Smooth muscle cell (in vitro differentiated cells): ENCODE data around the gene SLC26A5. TPM values are rescaled to one million over a fixed set of nuclear protein-coding genes. Genes with fewer than 3 reads are reported as not detected.

Experiments
- DNase-seq: peaks from one replicate; lab custom pipeline; 2025; ENCODE audit not compliant: unreplicated experiment; lab: John Stamatoyannopoulos, UW
- H2AFZ ChIP-seq: fragments of 200-600 bp; sonication (generic); 2 replicates; pipeline ENCODE4 v1.6.0; 2016; ENCODE audit warnings: antibody characterized with exemption, low read depth, mild to moderate bottlenecking
- H3F3A ChIP-seq: fragments of 200-600 bp; sonication (generic); 2 replicates; pipeline ENCODE4 v1.6.0; 2017; ENCODE audit warnings: antibody characterized with exemption, low read depth
- H3K27ac ChIP-seq: fragments of 200-600 bp; sonication (generic); 2 replicates; pipeline ENCODE4 v1.5.1; 2016; ENCODE audit warnings: low read depth, mild to moderate bottlenecking
- H3K27me3 ChIP-seq: fragments of 200-600 bp; sonication (generic); 2 replicates; pipeline ENCODE4 v1.6.1; 2016; ENCODE audit warnings: low read depth, mild to moderate bottlenecking
- H3K36me3 ChIP-seq: fragments of 200-600 bp; sonication (generic); 2 replicates; pipeline ENCODE4 v1.5.1; 2016; ENCODE audit warnings: low read depth
- H3K4me1 ChIP-seq: fragments of 200-600 bp; sonication (generic); 2 replicates; pipeline ENCODE4 v1.5.1; 2016; ENCODE audit warnings: low read depth
- H3K4me2 ChIP-seq: fragments of 200-600 bp; sonication (generic); 2 replicates; pipeline ENCODE4 v1.6.0; 2016; ENCODE audit warnings: mild to moderate bottlenecking
- H3K4me3 ChIP-seq: fragments of 200-600 bp; sonication (generic); 2 replicates; pipeline ENCODE4 v1.5.1; 2016; ENCODE audit warnings: mild to moderate bottlenecking
- H3K79me2 ChIP-seq: fragments of 200-600 bp; sonication (generic); 2 replicates; pipeline ENCODE4 v1.6.0; 2016; ENCODE audit warnings: low read depth, mild to moderate bottlenecking
- H3K9ac ChIP-seq: fragments of 200-600 bp; sonication (generic); 2 replicates; pipeline ENCODE4 v1.6.0; 2016; ENCODE audit warnings: low read depth
- H3K9me3 ChIP-seq: fragments of 200-600 bp; sonication (generic); replicated peaks from 2 replicates; pipeline ENCODE4 v1.5.1; 2016; ENCODE audit warnings: low read depth
- H4K20me1 ChIP-seq: fragments of 200-600 bp; sonication (generic); 2 replicates; pipeline ENCODE4 v1.6.0; 2016; ENCODE audit warnings: low read depth
- WGBS: methylation state at CpG from one replicate; pipeline ENCODE4 v1.1.7; 2016; ENCODE audit warnings: low lambda C conversion rate; 5-methylcytosine and 5-hydroxymethylcytosine counted together
- polyA plus RNA-seq: library from polyadenylated mRNA; unstranded; fragments of >200 nt; fragmentation: Nextera tagmentation; extraction: Ambion mirVana; gene quantifications from 2 replicates; pipeline ENCODE4 v1.2.1, GENCODE V29; 2016
- total RNA-seq: library from RNA; depleted of rRNA; stranded (reverse); fragments of >200 nt; gene quantifications from 2 replicates; pipeline ENCODE4 v1.2.3, GENCODE V29; 2014
- TF ChIP-seq, protein P1 (sequence below): fragments of 200-600 bp; sonication (generic); IDR thresholded peaks from 2 replicates; pipeline ENCODE4 v1.5.1; 2017; ENCODE audit warnings: borderline replicate concordance, mild to moderate bottlenecking, antibody characterized with exemption; ENCODE audit not compliant: insufficient read depth, poor library complexity, severe bottlenecking

SLC26A5 gene
- total and polyA plus RNA-seq, 2 experiments from 2014 or later = not detected

DNA sequence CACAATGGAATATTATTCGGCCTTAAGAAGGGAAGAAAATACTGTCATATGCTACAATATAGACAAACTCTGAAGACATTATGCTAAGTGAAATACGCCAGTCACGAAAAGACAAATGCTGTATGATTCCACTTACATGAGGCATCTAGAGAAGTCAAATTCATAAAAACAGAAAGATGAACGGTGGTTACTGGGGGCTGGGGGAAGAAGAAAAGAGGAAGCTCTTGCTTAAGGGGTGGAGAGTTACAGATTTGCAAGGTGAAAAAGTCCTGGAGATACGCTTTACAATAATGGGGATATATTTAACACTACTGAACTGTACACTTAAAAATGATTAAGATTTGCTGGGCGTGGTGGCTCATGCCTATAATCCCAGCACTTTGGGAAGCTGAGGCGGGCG is 49.5 kb downstream of the SLC26A5 start:
- TF ChIP-seq, protein P1, sequence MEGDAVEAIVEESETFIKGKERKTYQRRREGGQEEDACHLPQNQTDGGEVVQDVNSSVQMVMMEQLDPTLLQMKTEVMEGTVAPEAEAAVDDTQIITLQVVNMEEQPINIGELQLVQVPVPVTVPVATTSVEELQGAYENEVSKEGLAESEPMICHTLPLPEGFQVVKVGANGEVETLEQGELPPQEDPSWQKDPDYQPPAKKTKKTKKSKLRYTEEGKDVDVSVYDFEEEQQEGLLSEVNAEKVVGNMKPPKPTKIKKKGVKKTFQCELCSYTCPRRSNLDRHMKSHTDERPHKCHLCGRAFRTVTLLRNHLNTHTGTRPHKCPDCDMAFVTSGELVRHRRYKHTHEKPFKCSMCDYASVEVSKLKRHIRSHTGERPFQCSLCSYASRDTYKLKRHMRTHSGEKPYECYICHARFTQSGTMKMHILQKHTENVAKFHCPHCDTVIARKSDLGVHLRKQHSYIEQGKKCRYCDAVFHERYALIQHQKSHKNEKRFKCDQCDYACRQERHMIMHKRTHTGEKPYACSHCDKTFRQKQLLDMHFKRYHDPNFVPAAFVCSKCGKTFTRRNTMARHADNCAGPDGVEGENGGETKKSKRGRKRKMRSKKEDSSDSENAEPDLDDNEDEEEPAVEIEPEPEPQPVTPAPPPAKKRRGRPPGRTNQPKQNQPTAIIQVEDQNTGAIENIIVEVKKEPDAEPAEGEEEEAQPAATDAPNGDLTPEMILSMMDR = no peak

DNA sequence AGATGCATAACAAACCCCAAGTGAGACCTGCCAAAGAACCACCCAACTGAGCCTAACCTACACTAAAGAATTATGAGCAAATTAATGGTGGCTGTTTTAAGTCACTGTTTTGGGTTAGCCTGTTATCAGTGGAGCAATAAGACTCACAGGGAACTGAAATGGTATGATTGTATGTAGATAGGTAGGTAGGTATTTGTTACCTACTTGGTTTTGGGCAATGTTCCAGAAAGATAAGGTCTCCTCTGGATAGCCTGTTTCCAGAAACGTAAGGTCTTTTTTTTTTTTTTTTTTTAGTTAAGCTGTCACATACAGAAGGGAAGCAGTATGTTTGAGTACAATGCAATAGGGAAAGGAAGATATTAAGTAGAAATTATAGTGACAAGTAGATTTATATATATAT is 50.9 kb downstream of the SLC26A5 start:
- H3K27me3 ChIP-seq = no peaks in the 10 kb centered on the region
- H3K9me3 ChIP-seq = no peaks in the 10 kb centered on the region
- no peaks in the 10 kb centered on the region for H3K4me1 ChIP-seq
- no peak overlapping the region for H2AFZ ChIP-seq
- H3F3A ChIP-seq = no peaks in the 10 kb centered on the region
- H3K4me3 ChIP-seq = no peak overlapping the region
- H4K20me1 ChIP-seq = no peaks in the 10 kb centered on the region
- H3K4me2 ChIP-seq = no peak overlapping the region
- no peaks in the 10 kb centered on the region for H3K36me3 ChIP-seq
- 73% methylated on average over 1 of the region's 1 CpG for WGBS
- no peak overlapping the region for H3K9ac ChIP-seq
- no peaks in the 10 kb centered on the region for H3K79me2 ChIP-seq
- H3K27ac ChIP-seq = no peak overlapping the region
- TF ChIP-seq, protein P1 = no peak
- no peak for DNase-seq

More for the DNA sequence above, 49.5 kb downstream of the SLC26A5 start:
- Histone ChIP-seq H4K20me1 (no peaks in the 10 kb centered on the region), H3K79me2 (no peaks in the 10 kb centered on the region), H3K27ac (no peak overlapping the region), H3K27me3 (no peaks in the 10 kb centered on the region), H3F3A (no peaks in the 10 kb centered on the region), H3K9ac (no peak overlapping the region), H3K4me1 (no peaks in the 10 kb centered on the region), H3K9me3 (no peaks in the 10 kb centered on the region), H3K4me2 (no peak overlapping the region), H3K4me3 (no peak overlapping the region), H3K36me3 (no peaks in the 10 kb centered on the region), H2AFZ (no peak overlapping the region)
- 68% methylated on average over 8 of the region's 8 CpGs for WGBS
- DNase-seq = no peak

DNA sequence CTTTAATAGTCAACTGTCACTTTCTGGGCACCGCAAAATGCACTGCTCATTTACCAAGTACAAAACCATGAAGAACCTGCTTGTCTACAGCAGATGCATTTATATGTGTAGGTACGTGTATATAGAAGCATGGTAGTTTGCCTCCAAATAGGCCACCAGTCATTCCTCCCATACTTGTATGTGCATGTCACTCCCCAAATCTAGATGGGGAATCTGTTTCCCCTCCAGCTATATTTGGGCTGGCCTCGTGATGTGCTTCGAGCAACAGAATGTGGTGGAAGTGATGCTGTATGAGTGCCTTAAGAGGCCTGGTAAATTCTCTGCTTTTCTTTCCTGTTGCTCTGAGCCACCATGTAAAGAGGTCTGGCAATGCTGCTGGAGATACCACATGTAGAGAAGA is 51.4 kb downstream of the SLC26A5 start:
- Histone ChIP-seq H3K4me3 (no peak overlapping the region), H3K79me2 (no peaks in the 10 kb centered on the region), H3K4me1 (no peaks in the 10 kb centered on the region), H3F3A (no peaks in the 10 kb centered on the region), H4K20me1 (no peaks in the 10 kb centered on the region), H3K9ac (no peak overlapping the region), H3K9me3 (no peaks in the 10 kb centered on the region), H2AFZ (no peak overlapping the region), H3K27ac (no peak overlapping the region), H3K27me3 (peaks cover under 1% of the 10 kb centered on the region), H3K36me3 (no peaks in the 10 kb centered on the region), H3K4me2 (no peak overlapping the region)
- WGBS = 77% methylated on average over 4 of the region's 4 CpGs
- TF ChIP-seq, protein P1 = no peak
- no peak for DNase-seq

DNA sequence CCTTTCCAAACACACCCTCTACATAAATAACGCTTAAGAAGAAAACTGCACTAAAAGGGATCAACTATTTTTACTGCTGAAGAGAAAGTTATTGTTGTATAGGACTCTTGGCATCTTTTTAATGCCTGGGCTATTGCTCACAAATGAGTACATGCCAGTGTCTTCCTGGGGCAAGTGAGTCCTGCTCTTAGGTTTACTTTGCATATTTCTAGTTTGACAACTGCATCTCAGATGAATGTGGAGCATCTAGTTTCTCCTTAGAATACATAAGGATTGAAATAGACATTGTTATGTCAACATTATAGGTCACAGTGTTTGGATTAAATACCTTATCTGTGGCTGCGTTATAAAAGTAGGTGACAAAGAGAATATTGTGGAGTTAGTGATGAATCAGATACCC is 54.0 kb downstream of the SLC26A5 start:
- Histone ChIP-seq H3K36me3 (no peaks in the 10 kb centered on the region), H3K4me2 (no peak overlapping the region), H3K9ac (no peak overlapping the region), H3K4me3 (no peak overlapping the region), H4K20me1 (no peaks in the 10 kb centered on the region), H3K27me3 (peaks cover 6% of the 10 kb centered on the region), H3K27ac (no peak overlapping the region), H3K79me2 (no peaks in the 10 kb centered on the region), H2AFZ (no peak overlapping the region), H3F3A (no peaks in the 10 kb centered on the region), H3K9me3 (no peaks in the 10 kb centered on the region), H3K4me1 (no peaks in the 10 kb centered on the region)
- no peak for DNase-seq
- WGBS = 93% methylated on average over 2 of the region's 2 CpGs
- TF ChIP-seq, protein P1 = no peak
